GM23338 (cell line): Measurements from ENCODE around the gene SEC16A. TPM values are rescaled to one million over a fixed set of nuclear protein-coding genes. Genes with fewer than 3 reads are reported as not detected.

Source experiments
- ATAC-seq: fragments of 200-7000 bp; cut with Tn5 transposase; 3 replicates; pipeline ENCODE4 v1.9.1; 2020
- DNase-seq: peaks from one replicate; pipeline ENCODE4 v3.0.0-alpha.2; 2015; ENCODE audit warnings: low spot score
- H2AFZ ChIP-seq: fragments of 200-600 bp; sonication (generic); 2 replicates; pipeline ENCODE4 v1.8.0; 2016; ENCODE audit warnings: antibody characterized with exemption, mild to moderate bottlenecking, moderate library complexity
- H3F3A ChIP-seq: fragments of 200-600 bp; sonication (generic); replicated peaks from 2 replicates; pipeline ENCODE4 v1.8.0; 2017; ENCODE audit warnings: antibody characterized with exemption, mixed run types, low read depth
- H3K27ac ChIP-seq: fragments of 200-600 bp; sonication (generic); 2 replicates; pipeline ENCODE4 v1.6.1; 2016; ENCODE audit warnings: low read depth
- H3K27me3 ChIP-seq: fragments of 200-600 bp; sonication (generic); 2 replicates; pipeline ENCODE4 v1.8.0; 2016; ENCODE audit warnings: mild to moderate bottlenecking, mixed run types, moderate library complexity; ENCODE audit not compliant: insufficient read depth
- H3K36me3 ChIP-seq: fragments of 200-600 bp; sonication (generic); 2 replicates; pipeline ENCODE4 v1.8.0; 2016; ENCODE audit warnings: mild to moderate bottlenecking; ENCODE audit not compliant: insufficient read depth
- H3K4me1 ChIP-seq: fragments of 200-600 bp; sonication (generic); 2 replicates; pipeline ENCODE4 v1.8.0; 2016; ENCODE audit warnings: mild to moderate bottlenecking, moderate library complexity; ENCODE audit not compliant: insufficient read depth
- H3K4me2 ChIP-seq: fragments of 200-600 bp; sonication (generic); 2 replicates; pipeline ENCODE4 v1.7.1; 2017; ENCODE audit warnings: mixed run types
- H3K4me3 ChIP-seq: fragments of 200-600 bp; sonication (generic); 2 replicates; pipeline ENCODE4 v1.6.1; 2016; ENCODE audit warnings: mixed run types
- H3K79me2 ChIP-seq: fragments of 200-600 bp; sonication (generic); replicated peaks from 2 replicates; pipeline ENCODE4 v1.8.0; 2017; ENCODE audit warnings: mild to moderate bottlenecking; ENCODE audit not compliant: insufficient read depth
- H3K9me2 ChIP-seq: fragments of 200-600 bp; sonication (generic); 2 replicates; pipeline ENCODE4 v1.8.0; 2017; ENCODE audit not compliant: insufficient read depth
- H4K20me1 ChIP-seq: fragments of 200-600 bp; sonication (generic); replicated peaks from 2 replicates; pipeline ENCODE4 v1.8.0; 2017; ENCODE audit warnings: mild to moderate bottlenecking; ENCODE audit not compliant: insufficient read depth
- H3K27ac Mint-ChIP-seq: 2 replicates; pipeline ENCODE4 v1.8.0; 2020; ENCODE audit warnings: inconsistent platforms, mild to moderate bottlenecking, moderate library complexity, mixed read lengths
- H3K27me3 Mint-ChIP-seq: 3 replicates; pipeline ENCODE4 v1.8.0; 2022; ENCODE audit warnings: low read depth, mild to moderate bottlenecking, moderate library complexity, mixed read lengths, inconsistent platforms; ENCODE audit not compliant: insufficient read depth, poor library complexity
- H3K36me3 Mint-ChIP-seq: 3 replicates; pipeline ENCODE4 v1.8.0; 2021; ENCODE audit warnings: low read depth, mild to moderate bottlenecking, inconsistent platforms, moderate library complexity, mixed read lengths
- H3K4me1 Mint-ChIP-seq: 3 replicates; pipeline ENCODE4 v1.8.0; 2020; ENCODE audit warnings: mild to moderate bottlenecking, inconsistent platforms, mixed read lengths
- H3K4me3 Mint-ChIP-seq: 3 replicates; pipeline ENCODE4 v1.8.0; 2021; ENCODE audit warnings: moderate library complexity, mild to moderate bottlenecking, inconsistent platforms, mixed read lengths
- H3K9me3 Mint-ChIP-seq: 3 replicates; pipeline ENCODE4 v1.8.0; 2020; ENCODE audit warnings: moderate library complexity, mild to moderate bottlenecking, inconsistent platforms, mixed read lengths
- EZH2 ChIP-seq: fragments of 200-600 bp; sonication (generic); IDR thresholded peaks from one replicate; pipeline ENCODE4 v1.8.0; 2017; ENCODE audit warnings: antibody characterized with exemption, mild to moderate bottlenecking, low read depth; ENCODE audit not compliant: unreplicated experiment
- JUNB ChIP-seq: IDR thresholded peaks from one replicate; pipeline ENCODE4 v1.6.1; 2016; ENCODE audit warnings: antibody characterized with exemption; ENCODE audit not compliant: unreplicated experiment
- NANOG ChIP-seq: IDR thresholded peaks from 2 replicates; pipeline ENCODE4 v1.6.1; 2016; ENCODE audit warnings: antibody characterized with exemption, borderline replicate concordance
- STAT1 ChIP-seq: IDR thresholded peaks from one replicate; pipeline ENCODE4 v1.6.1; 2016; ENCODE audit warnings: antibody characterized with exemption; ENCODE audit not compliant: unreplicated experiment
- ZNF114 ChIP-seq: fragments of 250-450 bp; sonication (Bioruptor Pico); IDR thresholded peaks from 2 replicates; pipeline ENCODE4 v1.5.0; 2020; ENCODE audit warnings: mild to moderate bottlenecking, moderate library complexity
- polyA plus RNA-seq: library from polyadenylated mRNA; unstranded; fragments of >200 nt; fragmentation: Nextera tagmentation; extraction: Ambion mirVana; gene quantifications from 2 replicates; pipeline ENCODE4 v1.2.1, GENCODE V29; 2016
- total RNA-seq: library from RNA; depleted of rRNA; stranded (reverse); fragments of >200 nt; shearing (Covaris generic); gene quantifications from 2 replicates; pipeline ENCODE4 v1.2.3, GENCODE V29; 2014
- TF ChIP-seq, protein P1 (sequence below): fragments of 250-450 bp; sonication (Bioruptor Pico); IDR thresholded peaks from 2 replicates; pipeline ENCODE4 v1.5.0; 2020; ENCODE audit warnings: mild to moderate bottlenecking, moderate library complexity

SEC16A gene
- total and polyA plus RNA-seq, 2 experiments from 2014 or later = 34.0 to 59.2 TPM

DNA sequence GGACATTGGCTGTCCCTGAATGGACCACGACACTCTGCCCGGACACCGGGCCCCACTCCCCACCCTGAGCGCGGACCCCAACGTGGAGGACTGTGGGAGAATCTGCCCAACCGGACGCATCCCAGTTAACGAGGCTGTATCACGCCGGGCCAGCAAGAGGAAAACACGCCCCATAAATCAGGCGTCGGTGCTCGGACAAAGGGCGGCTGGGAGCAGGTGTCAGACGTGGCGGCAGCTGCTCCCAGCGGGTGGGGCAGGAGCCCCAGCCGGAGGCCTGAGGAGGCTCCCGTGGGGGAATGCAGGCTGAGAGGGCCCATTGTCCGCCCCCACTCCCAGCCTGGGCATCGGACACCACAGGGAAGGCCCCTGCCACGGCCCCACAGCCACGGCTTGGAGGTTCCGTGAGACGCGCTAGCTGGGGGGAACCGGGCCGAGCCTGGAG lies 43.8 kb upstream of the SEC16A start:
- H2AFZ ChIP-seq = no peak overlapping the region
- H3K27me3 ChIP-seq = no peaks in the 10 kb centered on the region
- no peak overlapping the region for H3K4me2 ChIP-seq
- H3K4me3 Mint-ChIP-seq = no peak overlapping the region
- peaks cover 12% of the 10 kb centered on the region; the same call in 2 of the 3 replicates for H3K4me1 Mint-ChIP-seq
- peaks cover 10% of the 10 kb centered on the region; the same call in 1 of the 2 replicates for H3K4me1 ChIP-seq
- no peak overlapping the region for H3K27ac ChIP-seq
- H3K27ac Mint-ChIP-seq = no peak overlapping the region
- H3K36me3 Mint-ChIP-seq = peaks cover 2% of the 10 kb centered on the region; the same call in 1 of the 3 replicates
- H4K20me1 ChIP-seq = peaks cover 10% of the 10 kb centered on the region; the same call in 1 of the 2 replicates
- H3K4me3 ChIP-seq = no peak overlapping the region
- no peaks in the 10 kb centered on the region for H3K9me2 ChIP-seq
- TF ChIP-seq NANOG (no peak), STAT1 (no peak), ZNF114 (no peak), EZH2 (no peak), JUNB (no peak)
- TF ChIP-seq, protein P1, sequence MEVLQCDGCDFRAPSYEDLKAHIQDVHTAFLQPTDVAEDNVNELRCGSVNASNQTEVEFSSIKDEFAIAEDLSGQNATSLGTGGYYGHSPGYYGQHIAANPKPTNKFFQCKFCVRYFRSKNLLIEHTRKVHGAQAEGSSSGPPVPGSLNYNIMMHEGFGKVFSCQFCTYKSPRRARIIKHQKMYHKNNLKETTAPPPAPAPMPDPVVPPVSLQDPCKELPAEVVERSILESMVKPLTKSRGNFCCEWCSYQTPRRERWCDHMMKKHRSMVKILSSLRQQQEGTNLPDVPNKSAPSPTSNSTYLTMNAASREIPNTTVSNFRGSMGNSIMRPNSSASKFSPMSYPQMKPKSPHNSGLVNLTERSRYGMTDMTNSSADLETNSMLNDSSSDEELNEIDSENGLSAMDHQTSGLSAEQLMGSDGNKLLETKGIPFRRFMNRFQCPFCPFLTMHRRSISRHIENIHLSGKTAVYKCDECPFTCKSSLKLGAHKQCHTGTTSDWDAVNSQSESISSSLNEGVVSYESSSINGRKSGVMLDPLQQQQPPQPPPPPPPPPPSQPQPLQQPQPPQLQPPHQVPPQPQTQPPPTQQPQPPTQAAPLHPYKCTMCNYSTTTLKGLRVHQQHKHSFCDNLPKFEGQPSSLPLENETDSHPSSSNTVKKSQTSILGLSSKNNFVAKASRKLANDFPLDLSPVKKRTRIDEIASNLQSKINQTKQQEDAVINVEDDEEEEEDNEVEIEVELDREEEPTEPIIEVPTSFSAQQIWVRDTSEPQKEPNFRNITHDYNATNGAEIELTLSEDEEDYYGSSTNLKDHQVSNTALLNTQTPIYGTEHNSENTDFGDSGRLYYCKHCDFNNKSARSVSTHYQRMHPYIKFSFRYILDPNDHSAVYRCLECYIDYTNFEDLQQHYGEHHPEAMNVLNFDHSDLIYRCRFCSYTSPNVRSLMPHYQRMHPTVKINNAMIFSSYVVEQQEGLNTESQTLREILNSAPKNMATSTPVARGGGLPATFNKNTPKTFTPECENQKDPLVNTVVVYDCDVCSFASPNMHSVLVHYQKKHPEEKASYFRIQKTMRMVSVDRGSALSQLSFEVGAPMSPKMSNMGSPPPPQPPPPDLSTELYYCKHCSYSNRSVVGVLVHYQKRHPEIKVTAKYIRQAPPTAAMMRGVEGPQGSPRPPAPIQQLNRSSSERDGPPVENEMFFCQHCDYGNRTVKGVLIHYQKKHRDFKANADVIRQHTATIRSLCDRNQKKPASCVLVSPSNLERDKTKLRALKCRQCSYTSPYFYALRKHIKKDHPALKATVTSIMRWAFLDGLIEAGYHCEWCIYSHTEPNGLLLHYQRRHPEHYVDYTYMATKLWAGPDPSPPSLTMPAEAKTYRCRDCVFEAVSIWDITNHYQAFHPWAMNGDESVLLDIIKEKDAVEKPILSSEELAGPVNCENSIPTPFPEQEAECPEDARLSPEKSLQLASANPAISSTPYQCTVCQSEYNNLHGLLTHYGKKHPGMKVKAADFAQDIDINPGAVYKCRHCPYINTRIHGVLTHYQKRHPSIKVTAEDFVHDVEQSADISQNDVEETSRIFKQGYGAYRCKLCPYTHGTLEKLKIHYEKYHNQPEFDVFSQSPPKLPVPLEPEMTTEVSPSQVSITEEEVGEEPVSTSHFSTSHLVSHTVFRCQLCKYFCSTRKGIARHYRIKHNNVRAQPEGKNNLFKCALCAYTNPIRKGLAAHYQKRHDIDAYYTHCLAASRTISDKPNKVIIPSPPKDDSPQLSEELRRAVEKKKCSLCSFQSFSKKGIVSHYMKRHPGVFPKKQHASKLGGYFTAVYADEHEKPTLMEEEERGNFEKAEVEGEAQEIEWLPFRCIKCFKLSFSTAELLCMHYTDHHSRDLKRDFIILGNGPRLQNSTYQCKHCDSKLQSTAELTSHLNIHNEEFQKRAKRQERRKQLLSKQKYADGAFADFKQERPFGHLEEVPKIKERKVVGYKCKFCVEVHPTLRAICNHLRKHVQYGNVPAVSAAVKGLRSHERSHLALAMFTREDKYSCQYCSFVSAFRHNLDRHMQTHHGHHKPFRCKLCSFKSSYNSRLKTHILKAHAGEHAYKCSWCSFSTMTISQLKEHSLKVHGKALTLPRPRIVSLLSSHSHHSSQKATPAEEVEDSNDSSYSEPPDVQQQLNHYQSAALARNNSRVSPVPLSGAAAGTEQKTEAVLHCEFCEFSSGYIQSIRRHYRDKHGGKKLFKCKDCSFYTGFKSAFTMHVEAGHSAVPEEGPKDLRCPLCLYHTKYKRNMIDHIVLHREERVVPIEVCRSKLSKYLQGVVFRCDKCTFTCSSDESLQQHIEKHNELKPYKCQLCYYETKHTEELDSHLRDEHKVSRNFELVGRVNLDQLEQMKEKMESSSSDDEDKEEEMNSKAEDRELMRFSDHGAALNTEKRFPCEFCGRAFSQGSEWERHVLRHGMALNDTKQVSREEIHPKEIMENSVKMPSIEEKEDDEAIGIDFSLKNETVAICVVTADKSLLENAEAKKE = no peak
- H3K79me2 ChIP-seq = peaks cover 41% of the 10 kb centered on the region
- H3K36me3 ChIP-seq = no peaks in the 10 kb centered on the region
- 0 out of 2 replicates have a peak, but pooled peaks cover 3% of the 10 kb centered on the region for H3F3A ChIP-seq
- H3K9me3 Mint-ChIP-seq = peaks cover 3% of the 10 kb centered on the region; the same call in 2 of the 3 replicates
- H3K27me3 Mint-ChIP-seq = peaks cover 18% of the 10 kb centered on the region
- DNase-seq (no peak), ATAC-seq (no peak)
